GM18498 (cell line): ENCODE results near the gene CRTC3.

ENCODE experiments used
- ATAC-seq: cut with Tn5 transposase; IDR thresholded peaks from one replicate; pipeline ENCODE4 v1.9.1; 2021; ENCODE audit warnings: mild to moderate bottlenecking, moderate library complexity; ENCODE audit not compliant: unreplicated experiment

The CRTC3 gene

DNA sequence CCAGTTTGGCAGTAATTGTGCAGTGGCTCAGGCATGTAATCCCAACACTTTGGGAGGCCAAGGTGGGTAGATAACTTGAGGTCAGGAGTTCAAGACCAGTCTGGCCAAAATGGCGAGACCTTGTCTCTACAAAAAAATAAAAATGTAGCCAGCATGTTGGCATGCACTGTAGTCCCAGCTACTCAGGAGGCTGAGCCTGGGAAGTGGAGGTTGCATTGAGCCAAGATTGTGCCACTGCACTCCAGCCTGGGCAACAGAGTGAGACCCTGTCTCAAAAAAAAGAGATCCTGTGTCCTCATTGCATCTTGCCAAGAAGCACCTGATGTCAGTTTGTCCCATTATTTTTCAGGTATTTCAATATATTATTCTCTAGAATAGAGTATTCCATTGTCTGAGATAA, 61.8 kb downstream of the CRTC3 start:
- ATAC-seq: no peak

DNA sequence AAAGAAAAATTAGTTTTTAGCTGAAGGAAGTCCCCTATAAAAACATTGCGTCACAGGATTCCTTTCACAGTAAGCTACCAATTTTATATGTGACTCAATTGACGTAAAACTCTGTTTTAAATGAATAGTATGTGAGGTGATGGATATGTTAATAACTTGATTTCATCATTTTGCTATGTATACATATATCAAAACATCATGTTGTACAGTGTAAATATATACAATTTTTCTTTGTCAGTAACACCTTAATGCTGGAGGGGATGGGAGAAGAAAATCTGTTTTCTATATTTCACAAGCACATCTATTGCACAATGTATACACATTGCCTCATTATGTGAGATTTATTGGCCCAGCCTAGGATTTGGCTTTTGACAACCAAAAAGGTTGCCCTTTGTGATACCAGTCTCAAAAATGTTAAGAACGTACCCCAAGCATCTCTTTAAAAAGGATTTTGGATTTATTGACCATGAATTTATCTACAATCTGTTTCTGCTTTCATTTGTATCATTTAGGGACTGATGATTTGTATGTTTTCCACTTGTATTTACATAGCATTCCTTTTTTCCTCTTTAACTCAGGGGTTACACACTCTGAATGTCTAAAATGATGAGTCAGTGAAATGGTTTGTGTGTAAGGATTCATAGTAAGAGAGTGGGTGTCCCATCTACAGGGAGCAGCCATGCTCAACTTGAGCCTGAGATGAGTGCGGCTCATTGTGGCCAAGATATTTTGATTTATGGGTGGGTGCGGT, 62.6 kb downstream of the CRTC3 start:
- no peak for ATAC-seq

DNA sequence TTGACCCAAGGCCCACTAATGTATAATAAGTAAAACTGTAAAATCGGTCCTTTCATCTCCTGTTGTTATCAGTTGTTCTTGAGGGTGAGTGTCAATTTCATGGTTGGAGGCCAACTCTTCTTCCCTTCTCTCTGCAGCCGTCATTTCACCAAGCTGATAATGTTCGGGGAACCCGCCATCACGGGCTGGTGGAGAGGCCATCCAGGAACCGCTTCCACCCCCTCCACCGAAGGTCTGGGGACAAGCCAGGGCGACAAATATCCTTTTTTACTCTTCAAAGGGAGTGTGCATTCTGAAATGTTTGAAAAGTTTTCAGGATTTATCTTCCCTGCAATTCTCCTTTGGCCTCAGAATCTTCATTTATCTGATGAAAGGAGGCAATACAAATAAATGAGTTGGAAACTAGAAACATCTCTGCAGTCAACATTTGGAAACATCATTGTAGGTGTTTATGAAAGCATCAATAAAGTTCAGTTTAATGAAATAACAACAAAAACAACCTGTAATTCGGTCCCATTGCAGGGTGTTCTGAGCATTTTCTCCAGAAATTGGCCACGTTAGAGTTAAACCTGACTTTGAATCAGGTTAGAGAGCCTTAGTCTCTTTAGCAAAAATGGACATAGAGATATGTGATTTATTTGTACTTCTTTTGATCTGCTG, 63.9 kb downstream of the CRTC3 start:
- no peak for ATAC-seq

DNA sequence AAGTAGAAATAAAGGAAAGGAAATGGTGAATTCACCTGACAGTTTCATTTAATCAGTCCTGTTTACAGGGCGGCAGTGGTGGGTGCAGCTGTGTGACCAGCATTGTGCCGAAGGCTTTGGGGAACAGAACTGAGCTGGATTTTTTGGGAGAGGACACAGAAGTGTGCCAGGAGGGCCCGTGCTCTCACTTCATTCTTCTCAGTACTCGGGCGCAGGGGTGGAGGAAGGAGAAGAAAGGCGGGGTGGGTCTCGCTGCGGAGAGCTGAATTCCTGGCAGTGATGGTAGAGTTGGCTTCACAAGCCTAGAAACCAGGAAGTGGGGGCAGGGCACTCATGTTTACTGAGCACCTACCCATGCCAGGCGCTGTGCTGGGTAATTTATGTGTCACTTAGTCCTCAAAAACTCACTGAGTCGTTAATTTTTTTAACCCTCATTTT, 64.6 kb downstream of the CRTC3 start:
- ATAC-seq: peak; percentile 37

DNA sequence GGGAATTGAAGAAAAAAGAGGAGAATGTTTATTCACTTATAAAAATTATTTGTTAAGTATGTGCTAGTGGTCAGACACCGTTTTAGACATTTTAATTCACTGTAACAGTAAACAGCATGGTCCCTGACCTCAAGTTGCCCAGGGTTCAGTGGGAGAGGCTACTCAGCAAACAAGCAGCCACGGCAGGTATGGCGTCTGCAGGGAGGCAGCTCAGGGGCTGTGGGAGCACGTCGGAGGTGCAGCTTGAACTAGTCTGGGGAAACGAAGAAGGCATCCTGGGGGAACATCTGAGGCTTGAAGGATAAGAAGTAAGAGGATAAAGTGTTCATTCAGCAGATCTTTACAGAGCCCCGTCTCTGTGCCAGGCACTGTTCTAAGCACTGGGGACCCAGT, 66.0 kb downstream of the CRTC3 start:
- peak; percentile 18 for ATAC-seq

DNA sequence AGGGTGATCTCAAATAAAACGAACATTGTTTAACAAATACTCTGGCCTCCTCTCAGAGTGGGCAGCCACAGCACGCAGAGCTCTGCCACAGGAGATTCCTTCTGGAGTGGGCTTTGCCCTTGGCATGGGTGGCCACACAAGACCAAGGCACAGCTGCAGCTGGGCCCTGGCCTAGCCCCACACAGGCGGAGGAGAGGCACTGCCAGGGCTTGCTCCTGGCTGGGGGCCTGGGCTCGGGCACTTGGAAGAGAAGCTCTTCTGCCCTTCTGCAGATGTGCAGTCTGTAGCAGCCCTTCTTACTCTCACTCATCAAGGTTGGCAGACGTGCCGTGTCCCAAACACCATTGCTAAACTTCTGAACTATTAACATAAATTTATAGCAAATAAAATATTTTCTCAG, 67.2 kb downstream of the CRTC3 start:
- no peak for ATAC-seq

DNA sequence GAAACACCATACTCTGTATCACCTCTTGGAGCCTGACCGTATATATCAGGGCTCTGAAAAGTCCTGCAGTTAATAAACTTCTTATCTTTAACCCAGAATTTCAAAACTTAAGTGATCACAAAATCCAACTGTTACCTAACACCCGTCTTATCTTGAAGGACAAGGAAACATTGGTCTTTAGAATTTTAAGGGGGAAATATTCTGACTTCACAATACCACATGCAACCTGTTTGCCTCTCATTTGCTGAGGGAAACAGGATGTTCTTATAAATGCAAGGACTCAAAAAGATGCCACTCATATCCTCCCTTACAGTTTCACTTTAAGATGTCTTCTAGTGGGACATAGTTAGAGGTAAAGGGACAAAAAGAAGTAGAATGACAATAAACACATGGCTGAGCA, 67.9 kb downstream of the CRTC3 start:
- peak; percentile 34 for ATAC-seq

DNA sequence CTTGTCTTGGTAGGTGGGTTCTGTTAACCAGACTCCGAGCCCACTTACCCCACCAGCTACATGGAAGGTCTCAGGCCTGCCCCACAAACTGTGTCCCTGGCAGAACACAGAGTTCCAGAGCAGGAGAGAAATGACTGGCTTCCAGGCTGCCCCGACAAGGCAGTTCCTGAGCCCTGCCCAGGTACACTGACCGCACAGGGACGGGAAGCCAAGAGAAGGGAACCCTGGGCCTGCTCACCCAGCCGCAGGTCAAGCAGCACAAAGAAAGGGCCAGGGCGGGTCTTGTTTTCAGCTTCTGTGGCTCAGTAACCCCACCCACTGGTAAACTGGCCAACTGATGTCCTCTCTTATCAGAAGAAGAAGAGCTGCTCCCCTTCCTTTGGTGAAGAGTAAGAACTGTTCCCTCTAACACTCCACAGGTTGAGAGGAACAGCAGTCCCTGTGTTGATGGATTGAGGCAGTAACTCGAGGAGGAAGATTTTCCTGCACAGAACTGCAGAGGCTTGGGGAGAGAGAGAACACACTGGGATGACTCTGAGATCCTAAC, 68.4 kb downstream of the CRTC3 start:
- ATAC-seq: peak; percentile 33

DNA sequence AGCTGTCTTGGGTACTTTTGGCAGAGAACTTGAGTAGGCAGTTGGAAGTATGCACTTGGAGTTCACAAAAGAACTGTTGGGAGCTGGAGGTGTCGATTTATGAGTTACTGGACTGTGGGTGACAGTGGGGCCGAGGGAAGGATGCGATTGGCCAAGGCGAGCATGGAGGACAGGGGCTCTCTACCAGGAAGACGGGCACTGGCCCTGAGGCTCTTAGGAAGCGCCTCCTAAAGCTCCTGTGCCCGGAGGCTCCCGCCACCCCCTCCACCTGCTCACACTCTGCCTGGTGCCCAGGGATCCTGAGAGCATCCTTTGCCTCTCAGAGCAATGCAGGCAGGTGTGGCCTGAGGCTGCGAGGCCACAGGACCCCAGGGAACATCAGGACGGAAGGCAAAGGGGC, 69.0 kb downstream of the CRTC3 start:
- no peak for ATAC-seq

DNA sequence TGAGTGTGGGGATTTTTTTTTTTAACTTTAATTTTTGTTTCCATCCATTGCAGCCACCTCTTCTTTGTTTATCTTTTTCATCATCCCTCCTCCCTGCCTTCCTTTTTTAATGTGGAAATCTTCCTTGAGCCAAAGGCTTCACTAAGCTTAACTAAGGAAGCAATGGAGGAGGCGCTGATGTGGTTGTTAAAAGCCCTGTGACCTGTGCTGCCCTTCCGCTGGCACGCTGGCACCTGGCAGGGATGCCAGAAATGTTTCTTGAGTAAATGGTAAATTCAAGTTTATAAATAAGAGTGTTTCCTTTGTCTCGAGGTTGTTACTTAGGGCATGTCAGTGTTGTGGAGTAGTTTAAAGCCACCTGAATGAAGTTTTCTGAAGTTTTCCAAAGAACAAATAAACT, 69.4 kb downstream of the CRTC3 start:
- no peak for ATAC-seq

DNA sequence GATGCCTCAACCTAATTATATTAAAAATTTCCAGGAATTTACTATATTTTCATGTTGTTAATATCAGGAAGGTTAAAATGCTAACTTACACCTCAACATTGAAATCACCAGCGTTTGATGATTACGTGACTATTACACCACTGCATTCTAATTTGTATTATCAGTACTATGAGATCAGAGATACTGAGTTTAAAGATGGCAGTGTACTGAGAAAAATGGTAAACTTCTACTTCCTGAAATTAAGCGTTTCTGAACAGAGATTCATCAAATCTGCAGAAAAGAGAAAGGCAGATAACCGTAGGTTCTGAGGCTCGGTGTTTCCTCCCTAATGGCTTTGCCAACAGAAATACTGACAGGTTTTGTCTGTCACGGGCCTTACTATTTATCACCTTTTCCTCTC, 69.9 kb downstream of the CRTC3 start:
- ATAC-seq: no peak

DNA sequence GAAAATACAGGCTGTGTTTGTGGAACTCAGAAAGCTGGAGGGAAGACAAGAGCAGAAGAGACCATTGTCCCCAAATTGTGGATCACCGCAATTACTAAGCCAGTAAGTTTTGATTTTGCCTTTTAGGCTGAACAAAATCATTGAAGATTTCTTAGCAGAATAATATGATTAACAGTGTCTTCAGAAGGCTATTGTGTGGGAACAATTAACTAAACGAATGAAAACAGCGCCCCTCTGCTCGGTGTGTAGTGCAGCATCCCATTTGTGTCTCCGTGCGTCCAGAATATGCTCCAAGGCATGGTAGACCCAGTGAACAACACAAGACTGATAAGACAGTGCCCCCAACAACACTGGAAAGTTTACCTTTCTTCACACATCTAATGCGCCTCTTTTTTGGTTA, 71.2 kb downstream of the CRTC3 start:
- no peak for ATAC-seq

DNA sequence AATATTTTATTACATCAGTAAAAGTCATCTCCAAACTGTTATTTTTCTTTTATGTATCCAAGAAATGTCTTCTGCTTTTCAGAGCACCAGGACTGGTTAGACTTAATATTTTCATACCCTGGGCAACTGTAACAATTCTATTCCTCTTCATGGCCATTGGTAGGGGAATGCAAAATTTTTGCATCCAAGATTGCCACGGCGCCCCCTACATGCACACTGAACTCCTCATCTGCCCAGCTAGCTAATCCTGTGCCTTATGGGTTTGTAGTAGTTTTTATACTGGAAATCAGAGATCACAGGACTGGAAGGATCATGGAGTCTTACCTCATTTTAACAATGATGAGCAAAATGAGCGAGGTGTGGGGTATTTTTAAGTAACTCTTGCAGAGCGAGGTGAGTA, 74.2 kb downstream of the CRTC3 start:
- no peak for ATAC-seq

DNA sequence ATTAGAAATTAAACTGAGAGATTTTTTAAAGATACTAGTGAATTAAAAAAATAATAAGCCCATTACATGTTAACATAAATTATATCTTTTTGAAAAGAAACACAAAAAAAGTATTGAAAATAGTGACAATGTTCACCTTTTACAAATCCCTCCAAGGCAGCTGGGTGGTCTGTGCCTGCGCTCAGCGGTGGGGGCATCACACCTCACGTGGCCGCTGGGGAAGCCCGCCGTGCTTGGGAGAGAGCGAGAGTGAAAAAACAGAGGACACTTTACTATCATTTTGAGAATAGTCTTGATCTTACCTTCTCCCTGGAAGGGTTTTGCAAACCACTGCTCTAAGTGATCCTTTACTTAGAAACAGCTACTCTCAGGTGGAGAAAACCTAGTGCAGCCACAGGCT, 76.9 kb downstream of the CRTC3 start:
- ATAC-seq: no peak

DNA sequence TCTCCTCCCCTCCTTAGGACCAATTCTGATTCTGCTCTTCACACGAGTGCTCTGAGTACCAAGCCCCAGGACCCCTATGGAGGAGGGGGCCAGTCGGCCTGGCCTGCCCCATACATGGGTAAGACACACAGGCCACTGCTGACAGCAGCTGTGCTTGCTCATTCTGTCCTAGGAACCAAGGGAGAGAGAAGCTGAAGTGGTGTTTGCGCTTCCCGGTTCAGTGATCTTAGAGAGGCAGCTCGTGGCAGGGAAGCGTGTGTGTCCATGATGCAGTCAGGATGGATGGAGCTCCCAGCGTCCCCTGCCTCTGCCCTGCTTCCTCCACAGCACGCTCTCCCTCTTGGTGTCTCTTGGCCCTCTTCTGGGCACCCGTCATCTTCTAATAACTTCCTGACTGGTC, 77.6 kb downstream of the CRTC3 start:
- ATAC-seq: no peak

DNA sequence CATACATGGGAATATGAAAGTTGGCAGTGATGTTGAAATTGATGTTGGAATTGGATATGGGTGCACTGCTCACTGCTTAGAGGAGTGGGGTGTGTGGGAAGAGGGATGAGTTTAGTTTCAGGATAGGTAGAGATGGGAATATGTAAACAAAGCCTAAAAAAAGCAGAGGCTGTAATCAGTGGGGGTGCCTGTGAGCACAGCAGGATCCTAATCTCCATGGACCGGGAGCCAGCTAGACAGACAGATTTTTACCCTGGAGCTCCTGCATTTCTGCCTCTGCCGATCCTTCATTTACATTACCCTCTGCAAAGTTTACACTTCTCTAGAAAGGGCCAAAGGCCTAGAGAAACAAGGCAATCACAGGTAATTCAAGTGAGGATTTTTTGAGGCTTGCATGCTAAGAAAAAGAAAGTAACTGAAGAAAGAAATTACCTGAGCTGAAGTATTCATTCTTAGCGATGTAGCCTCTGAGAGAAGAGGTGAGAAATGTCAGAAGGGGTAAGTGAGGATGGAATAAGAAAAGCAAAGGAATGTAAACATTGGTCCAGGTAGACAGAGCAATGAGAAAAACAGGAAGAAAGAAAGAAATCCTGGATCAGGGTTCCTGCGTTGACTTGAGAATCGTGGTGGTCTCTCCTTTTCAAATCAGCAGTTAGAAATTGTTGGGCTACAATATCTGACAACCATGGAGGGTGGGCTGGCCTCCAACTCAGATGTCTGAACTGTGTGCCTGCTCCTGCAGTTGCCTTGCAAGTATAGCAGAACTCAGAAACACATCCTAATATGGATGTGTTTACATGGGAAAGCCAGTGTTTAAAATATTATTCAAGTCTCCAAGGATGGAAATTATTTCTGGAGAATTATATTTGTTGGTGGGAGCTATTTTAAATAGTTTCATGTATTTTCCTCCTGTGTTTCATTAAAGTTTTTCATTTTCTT, 79.8 kb downstream of the CRTC3 start:
- ATAC-seq: no peak

DNA sequence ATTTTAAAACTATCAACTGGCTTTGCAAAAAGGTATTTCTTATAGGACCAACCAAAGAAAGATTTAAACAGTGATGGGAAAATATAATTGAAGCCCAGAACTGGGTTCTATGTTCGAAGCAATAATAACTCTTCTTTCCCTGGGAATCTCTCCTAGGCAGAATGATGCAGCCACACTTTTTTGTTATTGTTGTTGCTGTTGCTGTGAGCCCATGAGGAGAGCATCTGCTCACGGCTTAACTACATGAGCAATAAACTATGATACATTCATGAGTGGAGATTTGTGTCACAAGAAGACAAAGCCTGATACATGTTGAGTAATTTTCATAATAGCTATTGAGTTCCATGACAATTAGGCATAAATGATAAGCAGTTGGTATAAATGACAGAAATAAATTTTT, 80.5 kb downstream of the CRTC3 start:
- no peak for ATAC-seq

DNA sequence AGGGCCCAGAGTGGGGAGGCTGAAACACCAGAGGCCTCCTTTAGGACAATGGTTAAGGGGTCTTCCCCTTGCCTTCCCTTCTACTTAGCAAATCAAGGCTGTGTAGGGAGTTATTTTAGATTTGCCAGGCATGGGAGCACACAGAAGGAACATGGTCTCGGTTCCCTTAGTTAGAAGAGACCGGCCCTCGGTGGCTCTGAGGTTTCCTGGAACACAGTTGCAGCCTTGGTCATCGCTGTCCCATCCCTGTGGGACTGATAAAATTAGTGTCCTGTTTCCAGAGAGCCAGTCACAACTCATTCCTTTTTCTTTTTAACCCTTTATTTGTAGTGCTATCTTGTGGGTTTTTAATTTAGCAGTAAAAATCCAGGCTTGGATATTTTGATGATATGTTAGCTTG, 81.4 kb downstream of the CRTC3 start:
- no peak for ATAC-seq

DNA sequence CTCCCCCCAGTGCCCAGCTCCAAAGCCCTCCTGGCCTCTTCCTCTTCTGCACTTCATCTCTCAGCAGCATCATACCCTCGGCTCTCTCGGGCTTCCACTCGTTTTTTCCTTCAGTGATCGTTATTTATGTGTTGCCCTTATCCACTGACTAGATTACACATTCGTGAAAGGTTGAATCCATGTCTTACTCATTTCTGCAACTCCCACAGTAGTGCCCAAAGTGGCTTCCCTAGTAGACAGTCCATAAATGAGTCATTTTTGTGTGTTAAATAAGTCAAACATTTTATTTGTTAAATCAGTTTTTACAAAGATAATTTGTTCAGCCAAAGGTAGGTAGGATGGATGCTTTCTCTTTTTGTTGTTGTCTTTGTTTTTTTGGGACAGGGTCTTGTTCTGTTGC, 87.4 kb downstream of the CRTC3 start:
- ATAC-seq: no peak

DNA sequence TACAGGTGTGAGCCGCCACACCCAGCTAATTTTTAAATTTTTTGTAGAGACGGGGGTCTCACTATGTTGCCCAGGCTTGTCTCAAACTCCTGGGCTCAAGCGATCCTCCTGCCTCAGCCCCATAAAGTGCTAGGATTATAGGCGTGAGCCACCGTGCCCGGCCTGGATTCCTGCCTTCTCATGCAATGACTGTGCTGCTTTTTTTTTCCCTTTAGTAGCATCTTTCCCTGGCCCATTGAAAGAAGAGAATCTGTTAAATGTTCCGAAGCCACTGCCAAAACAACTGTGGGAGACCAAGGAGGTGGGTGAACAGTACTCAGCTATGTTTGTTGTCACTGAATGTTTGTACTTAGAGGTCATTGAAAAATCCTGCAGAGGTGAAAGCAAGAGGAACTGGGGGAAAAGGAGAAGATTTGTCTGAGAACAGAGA, 88.0 kb downstream of the CRTC3 start:
- ATAC-seq: no peak
